MCF 10A (cell line): ENCODE results near the gene FFAR1. TPM values are rescaled to one million over a fixed set of nuclear protein-coding genes. Genes with fewer than 3 reads are reported as not detected.

ENCODE experiments used
- BruUV-seq: library from RNA; stranded (reverse); fragments of 400-500 nt; replicated peaks from 2 replicates; lab custom pipeline; 2021; lab: Mats Ljungman, UMichigan
- CTCF ChIA-PET: fragments of 300-600 bp; sonication (Branson Sonifier 250); formaldehyde crosslinking; extraction: SDS; loops from one replicate; lab custom pipeline; 2021; ENCODE audit warnings: antibody characterized with exemption, inconsistent platforms; lab: Yijun Ruan, JAX
- POLR2A ChIA-PET: fragments of 300-600, 350-650 bp; sonication (Branson Sonifier 250); formaldehyde crosslinking; extraction: SDS; loops from one replicate; lab custom pipeline; 2020; ENCODE audit warnings: antibody characterized with exemption, inconsistent platforms; lab: Yijun Ruan, JAX
- DNase-seq: peaks from one replicate; pipeline ENCODE4 v3.0.0-alpha.2; 2018; ENCODE audit not compliant: unreplicated experiment
- H3K27ac Mint-ChIP-seq: one replicate; pipeline ENCODE4 v1.8.0; 2022; ENCODE audit warnings: mild to moderate bottlenecking, low read depth, mixed read lengths; ENCODE audit not compliant: unreplicated experiment
- H3K27me3 Mint-ChIP-seq: one replicate; pipeline ENCODE4 v1.8.0; 2022; ENCODE audit warnings: mixed read lengths; ENCODE audit not compliant: insufficient read depth, unreplicated experiment
- H3K36me3 Mint-ChIP-seq: one replicate; pipeline ENCODE4 v1.8.0; 2022; ENCODE audit warnings: mild to moderate bottlenecking, moderate library complexity, mixed read lengths; ENCODE audit not compliant: insufficient read depth, unreplicated experiment
- H3K4me1 Mint-ChIP-seq: one replicate; pipeline ENCODE4 v1.8.0; 2022; ENCODE audit warnings: mixed read lengths; ENCODE audit not compliant: insufficient read depth, unreplicated experiment
- H3K4me3 Mint-ChIP-seq: one replicate; pipeline ENCODE4 v1.8.0; 2022; ENCODE audit warnings: mild to moderate bottlenecking, moderate library complexity, mixed read lengths; ENCODE audit not compliant: unreplicated experiment
- H3K9me3 Mint-ChIP-seq: one replicate; pipeline ENCODE4 v1.8.0; 2022; ENCODE audit warnings: mixed read lengths; ENCODE audit not compliant: unreplicated experiment
- intact Hi-C: fragments of 100-400 bp; cut with micrococcal nuclease; formaldehyde crosslinking; loops from 2 replicates; pipeline ENCODE4 v1.14.1; 2022
- total RNA-seq: library from RNA; stranded (reverse); gene quantifications from 2 replicates; pipeline ENCODE4 v1.2.3, GENCODE V29; 2022
- TF ChIP-seq, protein P1 (sequence below): fragments of 200-600 bp; IDR thresholded peaks from one replicate; pipeline ENCODE4 v1.8.0; 2022; ENCODE audit warnings: antibody characterized with exemption, mild to moderate bottlenecking; ENCODE audit not compliant: unreplicated experiment

The FFAR1 gene
- total RNA-seq, 1 experiment from 2014 or later: not detected

DNA sequence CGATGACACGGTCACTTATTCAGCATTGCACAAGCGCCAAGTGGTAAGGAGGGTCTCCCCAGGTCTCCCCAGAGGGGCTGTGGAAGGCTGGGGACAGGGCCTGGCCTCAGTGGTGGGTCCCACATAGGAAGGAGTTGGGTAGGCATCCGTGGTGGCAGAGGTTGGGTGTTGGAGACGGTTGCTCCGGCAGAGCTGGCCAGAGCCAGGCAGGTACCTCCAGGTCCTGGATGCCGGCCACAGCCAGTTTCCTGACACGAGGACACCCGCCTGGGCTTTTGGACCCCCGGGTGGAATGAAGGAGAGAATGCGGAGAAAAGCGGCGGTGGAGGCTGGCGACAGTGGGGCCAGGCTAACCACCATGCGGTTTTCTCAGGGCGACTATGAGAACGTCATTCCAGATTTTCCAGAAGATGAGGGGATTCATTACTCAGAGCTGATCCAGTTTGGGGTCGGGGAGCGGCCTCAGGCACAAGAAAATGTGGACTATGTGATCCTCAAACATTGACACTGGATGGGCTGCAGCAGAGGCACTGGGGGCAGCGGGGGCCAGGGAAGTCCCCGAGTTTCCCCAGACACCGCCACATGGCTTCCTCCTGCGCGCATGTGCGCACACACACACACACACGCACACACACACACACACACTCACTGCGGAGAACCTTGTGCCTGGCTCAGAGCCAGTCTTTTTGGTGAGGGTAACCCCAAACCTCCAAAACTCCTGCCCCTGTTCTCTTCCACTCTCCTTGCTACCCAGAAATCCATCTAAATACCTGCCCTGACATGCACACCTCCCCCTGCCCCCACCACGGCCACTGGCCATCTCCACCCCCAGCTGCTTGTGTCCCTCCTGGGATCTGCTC, 1.3 kb upstream of the FFAR1 start:
- Mint-ChIP-seq H3K27ac (no peak overlapping the region), H3K27me3 (peaks cover 42% of the 10 kb centered on the region), H3K4me1 (no peaks in the 10 kb centered on the region), H3K36me3 (no peaks in the 10 kb centered on the region), H3K4me3 (no peak overlapping the region), H3K9me3 (no peaks in the 10 kb centered on the region)
- no peak for DNase-seq
- TF ChIP-seq, protein P1, sequence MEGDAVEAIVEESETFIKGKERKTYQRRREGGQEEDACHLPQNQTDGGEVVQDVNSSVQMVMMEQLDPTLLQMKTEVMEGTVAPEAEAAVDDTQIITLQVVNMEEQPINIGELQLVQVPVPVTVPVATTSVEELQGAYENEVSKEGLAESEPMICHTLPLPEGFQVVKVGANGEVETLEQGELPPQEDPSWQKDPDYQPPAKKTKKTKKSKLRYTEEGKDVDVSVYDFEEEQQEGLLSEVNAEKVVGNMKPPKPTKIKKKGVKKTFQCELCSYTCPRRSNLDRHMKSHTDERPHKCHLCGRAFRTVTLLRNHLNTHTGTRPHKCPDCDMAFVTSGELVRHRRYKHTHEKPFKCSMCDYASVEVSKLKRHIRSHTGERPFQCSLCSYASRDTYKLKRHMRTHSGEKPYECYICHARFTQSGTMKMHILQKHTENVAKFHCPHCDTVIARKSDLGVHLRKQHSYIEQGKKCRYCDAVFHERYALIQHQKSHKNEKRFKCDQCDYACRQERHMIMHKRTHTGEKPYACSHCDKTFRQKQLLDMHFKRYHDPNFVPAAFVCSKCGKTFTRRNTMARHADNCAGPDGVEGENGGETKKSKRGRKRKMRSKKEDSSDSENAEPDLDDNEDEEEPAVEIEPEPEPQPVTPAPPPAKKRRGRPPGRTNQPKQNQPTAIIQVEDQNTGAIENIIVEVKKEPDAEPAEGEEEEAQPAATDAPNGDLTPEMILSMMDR: no peak
- ChIA-PET POLR2A (no interaction called here), CTCF (interaction anchor here (0.9 to 1.2 kb wide), 2 partner anchors 149 kb away, joined by 3 read pairs; no protein-coding TSS in a partner anchor)
- BruUV-seq: no TSS peak
- intact Hi-C loops: no loop called here

DNA sequence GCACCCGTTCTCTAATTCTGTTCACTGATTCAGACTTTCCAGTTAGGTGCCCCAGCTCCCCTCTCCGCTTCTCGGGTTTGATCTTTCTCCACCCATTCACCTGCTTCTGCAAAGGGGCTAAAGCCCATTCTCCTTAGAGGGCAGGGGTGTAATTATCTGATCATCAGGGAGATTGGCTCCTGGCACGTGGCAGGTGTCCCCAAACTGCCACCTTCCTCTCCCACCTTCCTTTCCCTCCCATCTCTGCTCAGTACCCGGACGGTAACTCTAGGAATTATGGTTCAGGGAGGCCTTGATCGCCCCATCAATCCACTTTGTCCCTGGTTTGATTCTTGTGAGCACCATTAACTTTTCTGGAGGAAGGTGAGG, 212 bp downstream of the FFAR1 start:
- ChIA-PET POLR2A (no interaction called here), CTCF (no interaction called here)
- Mint-ChIP-seq H3K9me3 (no peaks in the 10 kb centered on the region), H3K4me1 (peaks cover 4% of the 10 kb centered on the region), H3K27ac (no peak overlapping the region), H3K27me3 (peaks cover 27% of the 10 kb centered on the region), H3K36me3 (no peaks in the 10 kb centered on the region), H3K4me3 (no peak overlapping the region)
- TF ChIP-seq, protein P1: no peak
- BruUV-seq: no TSS peak
- DNase-seq: no peak
- intact Hi-C loops: no loop called here

DNA sequence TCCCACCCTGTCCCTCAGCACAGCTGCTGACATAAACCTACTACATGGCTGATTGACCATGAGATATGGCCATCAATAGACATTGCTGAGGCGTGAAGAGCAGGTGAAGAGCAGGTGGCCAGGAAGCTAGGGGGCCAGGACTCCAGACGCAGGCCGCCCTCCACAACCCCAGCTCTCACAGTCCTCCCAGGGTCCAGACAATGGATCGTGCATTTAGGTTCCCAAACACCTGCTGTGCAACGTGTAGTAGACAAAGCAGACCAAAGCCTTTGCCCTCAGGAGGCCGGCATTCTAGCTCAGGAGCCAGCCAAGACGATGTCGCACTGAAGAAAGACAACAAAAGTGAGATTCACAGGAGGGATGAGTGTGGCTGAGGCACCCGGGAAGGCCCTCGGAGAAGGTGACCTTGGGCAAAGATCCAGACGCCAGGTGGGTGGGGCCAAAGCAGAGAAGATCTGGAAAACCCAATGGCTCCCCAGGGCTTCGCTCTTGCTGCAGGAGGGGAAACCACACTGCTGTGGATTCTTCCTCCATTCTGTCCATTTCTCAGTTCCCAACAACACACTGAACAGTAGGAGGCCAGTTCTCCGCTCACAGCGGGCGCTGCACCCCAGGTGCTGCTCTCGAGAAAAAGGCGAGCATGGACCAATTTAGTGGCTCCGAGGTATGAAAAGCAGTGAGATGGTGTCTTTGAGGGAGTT, 1.4 kb downstream of the FFAR1 start:
- Mint-ChIP-seq H3K9me3 (no peaks in the 10 kb centered on the region), H3K27ac (no peak overlapping the region), H3K4me1 (peaks cover 4% of the 10 kb centered on the region), H3K4me3 (no peak overlapping the region), H3K27me3 (peaks cover 22% of the 10 kb centered on the region), H3K36me3 (no peaks in the 10 kb centered on the region)
- intact Hi-C loops: no loop called here
- BruUV-seq: no TSS peak
- CTCF ChIA-PET: interaction anchor here (0.5 to 1.4 kb wide), 4 partner anchors 119 to 205 kb away, joined by 3 to 7 read pairs (median 4); no protein-coding TSS in a partner anchor
- DNase-seq: no peak
- POLR2A ChIA-PET: no interaction called here
- TF ChIP-seq, protein P1: no peak
